Measurements from ENCODE around the gene CAP2.

DNA sequence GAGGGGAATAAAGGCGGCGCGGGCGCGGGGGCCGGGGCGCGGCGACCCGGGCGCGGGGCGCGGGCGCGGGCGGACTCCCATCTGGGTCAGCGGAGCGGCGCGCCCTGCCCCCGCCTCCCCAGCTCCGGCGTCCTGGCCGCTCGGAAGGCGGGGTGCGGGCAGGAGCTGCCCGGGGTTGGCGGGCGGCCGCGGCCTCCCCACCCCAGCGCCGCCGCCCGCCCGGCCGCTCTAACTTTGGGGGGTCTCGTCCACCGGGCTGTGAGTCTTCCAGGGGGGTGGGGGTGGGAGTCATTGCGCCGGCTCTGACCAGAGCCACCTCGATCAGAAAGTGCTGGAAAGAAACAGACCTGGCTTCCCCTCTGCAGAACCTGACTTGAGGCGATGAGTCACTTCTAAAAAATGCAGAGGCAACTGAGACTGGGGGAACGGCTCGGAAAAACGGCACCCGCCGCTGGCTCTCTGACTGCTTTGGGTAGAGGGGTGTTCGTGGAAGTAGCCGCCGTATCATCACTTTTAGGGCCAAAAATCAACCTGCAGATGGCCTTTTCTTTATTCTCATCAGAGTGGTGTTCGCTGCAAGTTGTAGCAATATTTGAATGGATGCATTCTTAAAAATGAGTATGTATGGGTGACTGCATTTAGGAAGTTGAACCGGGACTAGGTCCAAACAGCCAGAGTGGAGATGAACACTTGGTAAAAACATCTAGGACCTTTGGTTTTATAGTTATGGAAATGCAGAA, 667 bp downstream of the CAP2 start:
- peak in 1 of 2 donors; percentile 69 for TF ChIP-seq POLR2A (IDR thresholded peaks at IDR 0.05)
- TF ChIP-seq, protein P1, sequence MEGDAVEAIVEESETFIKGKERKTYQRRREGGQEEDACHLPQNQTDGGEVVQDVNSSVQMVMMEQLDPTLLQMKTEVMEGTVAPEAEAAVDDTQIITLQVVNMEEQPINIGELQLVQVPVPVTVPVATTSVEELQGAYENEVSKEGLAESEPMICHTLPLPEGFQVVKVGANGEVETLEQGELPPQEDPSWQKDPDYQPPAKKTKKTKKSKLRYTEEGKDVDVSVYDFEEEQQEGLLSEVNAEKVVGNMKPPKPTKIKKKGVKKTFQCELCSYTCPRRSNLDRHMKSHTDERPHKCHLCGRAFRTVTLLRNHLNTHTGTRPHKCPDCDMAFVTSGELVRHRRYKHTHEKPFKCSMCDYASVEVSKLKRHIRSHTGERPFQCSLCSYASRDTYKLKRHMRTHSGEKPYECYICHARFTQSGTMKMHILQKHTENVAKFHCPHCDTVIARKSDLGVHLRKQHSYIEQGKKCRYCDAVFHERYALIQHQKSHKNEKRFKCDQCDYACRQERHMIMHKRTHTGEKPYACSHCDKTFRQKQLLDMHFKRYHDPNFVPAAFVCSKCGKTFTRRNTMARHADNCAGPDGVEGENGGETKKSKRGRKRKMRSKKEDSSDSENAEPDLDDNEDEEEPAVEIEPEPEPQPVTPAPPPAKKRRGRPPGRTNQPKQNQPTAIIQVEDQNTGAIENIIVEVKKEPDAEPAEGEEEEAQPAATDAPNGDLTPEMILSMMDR (IDR thresholded peaks at IDR 0.05), result no peak
